HepG2 (cell line): ENCODE measurements around the gene YBX2. TPM values are rescaled to one million over a fixed set of nuclear protein-coding genes. Genes with fewer than 3 reads are reported as not detected.

Experiments
- CEBPG ChIP-seq: IDR thresholded peaks from 2 replicates; pipeline ENCODE4 v1.6.1; 2016
- ELF1 ChIP-seq: sonication (generic); formaldehyde crosslinking; IDR thresholded peaks from 2 replicates; pipeline ENCODE4 v1.4.0; 2020; ENCODE audit warnings: missing genetic modification reagents
- FIP1L1 ChIP-seq: fragments of 200-400 bp; formaldehyde crosslinking; IDR thresholded peaks from 2 replicates; pipeline ENCODE4 v1.6.1; 2018; ENCODE audit warnings: low read depth, mild to moderate bottlenecking, low read length, moderate library complexity, borderline replicate concordance; ENCODE audit not compliant: insufficient read depth
- HES4 ChIP-seq: sonication (generic); formaldehyde crosslinking; IDR thresholded peaks from 2 replicates; pipeline ENCODE4 v1.9.0; 2021; ENCODE audit warnings: mild to moderate bottlenecking, missing genetic modification reagents, borderline replicate concordance
- HINFP ChIP-seq: sonication (generic); formaldehyde crosslinking; IDR thresholded peaks from 2 replicates; pipeline ENCODE4 v1.4.0; 2020; ENCODE audit warnings: low read depth, mild to moderate bottlenecking, missing genetic modification reagents
- KMT2A ChIP-seq: sonication (generic); formaldehyde crosslinking; IDR thresholded peaks from 2 replicates; pipeline ENCODE4 v1.4.0; 2020; ENCODE audit warnings: missing genetic modification reagents
- MEF2D ChIP-seq: sonication (generic); formaldehyde crosslinking; IDR thresholded peaks from 2 replicates; pipeline ENCODE4 v1.5.1; 2020; ENCODE audit warnings: mild to moderate bottlenecking, missing genetic modification reagents
- RBAK ChIP-seq: sonication (generic); formaldehyde crosslinking; IDR thresholded peaks from 2 replicates; pipeline ENCODE4 v1.5.1; 2020; ENCODE audit warnings: mild to moderate bottlenecking, missing genetic modification reagents
- SETDB1 ChIP-seq: sonication (generic); formaldehyde crosslinking; IDR thresholded peaks from 2 replicates; pipeline ENCODE4 v1.5.1; 2020; ENCODE audit warnings: missing genetic modification reagents, mild to moderate bottlenecking, borderline replicate concordance
- SKI ChIP-seq: fragments of 450-650 bp; IDR thresholded peaks from one replicate; pipeline ENCODE4 v1.6.1; 2018; ENCODE audit warnings: mild to moderate bottlenecking; ENCODE audit not compliant: partially characterized antibody
- ZNF12 ChIP-seq: sonication (generic); formaldehyde crosslinking; IDR thresholded peaks from 2 replicates; pipeline ENCODE4 v1.5.0; 2020; ENCODE audit warnings: missing genetic modification reagents
- ZNF549 ChIP-seq: sonication (generic); formaldehyde crosslinking; IDR thresholded peaks from 2 replicates; pipeline ENCODE4 v1.5.0; 2020; ENCODE audit warnings: missing genetic modification reagents
- ZNF572 ChIP-seq: sonication (generic); formaldehyde crosslinking; IDR thresholded peaks from 2 replicates; pipeline ENCODE4 v1.5.1; 2020; ENCODE audit warnings: mild to moderate bottlenecking, missing genetic modification reagents
- polyA plus RNA-seq, 8 experiments: library from polyadenylated mRNA; depleted of rRNA in 3 of 8; stranded (reverse) in 7 of 8; unstranded in 1 of 8; fragments of >200 nt; fragmentation: Illumina TruSeq in 4 of 8; extraction: Trizol in 4 of 8; gene quantifications; 2 replicates each; pipeline versions ENCODE4 v1.2.1 to v1.2.3, GENCODE V29; 2011 to 2016; ENCODE audit warnings: low read depth in 4 of 8, missing spikeins in 1 of 8, mixed read lengths in 1 of 8; ENCODE audit not compliant: insufficient read depth in 1 of 8
- total RNA-seq, 5 experiments: library from RNA; depleted of rRNA; stranded (reverse); fragments of >200 nt; fragmentation: Illumina TruSeq; extraction: Trizol; gene quantifications; 2 replicates each; pipeline ENCODE4 v1.2.3, GENCODE V29; 2016; ENCODE audit warnings: low read depth in 1 of 5
- TF ChIP-seq, protein P1 (sequence below), 2 experiments: sonication (generic) in 1 of 2; formaldehyde crosslinking in 1 of 2; IDR thresholded peaks; 2 replicates each; pipeline versions ENCODE4 v1.6.1 to v1.9.0; 2014 to 2022; ENCODE audit warnings: antibody characterized with exemption in 1 of 2, borderline replicate concordance in 1 of 2, inconsistent platforms in 1 of 2, low read depth in 1 of 2, missing genetic modification reagents in 1 of 2
- TF ChIP-seq, protein P2 (sequence below): sonication (generic); formaldehyde crosslinking; IDR thresholded peaks from 2 replicates; pipeline ENCODE4 v1.8.1; 2022; ENCODE audit warnings: mild to moderate bottlenecking, missing genetic modification reagents
- TF ChIP-seq, protein P3 (sequence below), 2 experiments: fragments of 450-650 bp in 1 of 2; sonication (generic) in 1 of 2; formaldehyde crosslinking; IDR thresholded peaks; 2 replicates each; pipeline versions ENCODE4 v1.5.0 to v1.8.0; 2020 to 2022; ENCODE audit warnings: mild to moderate bottlenecking in 1 of 2, missing genetic modification reagents in 1 of 2
- TF ChIP-seq, protein P4 (sequence below): IDR thresholded peaks from 2 replicates; pipeline ENCODE4 v1.6.1; 2016

The YBX2 gene
- total and polyA plus RNA-seq, 2 of the 13 experiments (the other 11 are each of a cell fraction or from before 2014, with no cell fraction given) = 0.12 to 0.22 TPM

- TF ChIP-seq, protein P1, sequence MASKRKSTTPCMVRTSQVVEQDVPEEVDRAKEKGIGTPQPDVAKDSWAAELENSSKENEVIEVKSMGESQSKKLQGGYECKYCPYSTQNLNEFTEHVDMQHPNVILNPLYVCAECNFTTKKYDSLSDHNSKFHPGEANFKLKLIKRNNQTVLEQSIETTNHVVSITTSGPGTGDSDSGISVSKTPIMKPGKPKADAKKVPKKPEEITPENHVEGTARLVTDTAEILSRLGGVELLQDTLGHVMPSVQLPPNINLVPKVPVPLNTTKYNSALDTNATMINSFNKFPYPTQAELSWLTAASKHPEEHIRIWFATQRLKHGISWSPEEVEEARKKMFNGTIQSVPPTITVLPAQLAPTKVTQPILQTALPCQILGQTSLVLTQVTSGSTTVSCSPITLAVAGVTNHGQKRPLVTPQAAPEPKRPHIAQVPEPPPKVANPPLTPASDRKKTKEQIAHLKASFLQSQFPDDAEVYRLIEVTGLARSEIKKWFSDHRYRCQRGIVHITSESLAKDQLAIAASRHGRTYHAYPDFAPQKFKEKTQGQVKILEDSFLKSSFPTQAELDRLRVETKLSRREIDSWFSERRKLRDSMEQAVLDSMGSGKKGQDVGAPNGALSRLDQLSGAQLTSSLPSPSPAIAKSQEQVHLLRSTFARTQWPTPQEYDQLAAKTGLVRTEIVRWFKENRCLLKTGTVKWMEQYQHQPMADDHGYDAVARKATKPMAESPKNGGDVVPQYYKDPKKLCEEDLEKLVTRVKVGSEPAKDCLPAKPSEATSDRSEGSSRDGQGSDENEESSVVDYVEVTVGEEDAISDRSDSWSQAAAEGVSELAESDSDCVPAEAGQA (IDR thresholded peaks at IDR 0.05; ENCODE audit: low read depth) = no peak
- TF ChIP-seq, protein P1 (CRISPR knock-in tag; IDR thresholded peaks at IDR 0.05; ENCODE audit: borderline replicate concordance) = peak; percentile 23; the same call in 1 of the 2 replicates
- no peak for TF ChIP-seq SETDB1 (CRISPR knock-in tag)
- TF ChIP-seq ZNF549 (CRISPR knock-in tag) = no peak
- TF ChIP-seq HINFP (CRISPR knock-in tag) = peak; percentile 16; the same call in 1 of the 2 replicates
- TF ChIP-seq, protein P2, sequence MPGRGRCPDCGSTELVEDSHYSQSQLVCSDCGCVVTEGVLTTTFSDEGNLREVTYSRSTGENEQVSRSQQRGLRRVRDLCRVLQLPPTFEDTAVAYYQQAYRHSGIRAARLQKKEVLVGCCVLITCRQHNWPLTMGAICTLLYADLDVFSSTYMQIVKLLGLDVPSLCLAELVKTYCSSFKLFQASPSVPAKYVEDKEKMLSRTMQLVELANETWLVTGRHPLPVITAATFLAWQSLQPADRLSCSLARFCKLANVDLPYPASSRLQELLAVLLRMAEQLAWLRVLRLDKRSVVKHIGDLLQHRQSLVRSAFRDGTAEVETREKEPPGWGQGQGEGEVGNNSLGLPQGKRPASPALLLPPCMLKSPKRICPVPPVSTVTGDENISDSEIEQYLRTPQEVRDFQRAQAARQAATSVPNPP (CRISPR knock-in tag) = no peak
- TF ChIP-seq FIP1L1 = no peak
- TF ChIP-seq CEBPG (CRISPR knock-in tag) = no peak
- TF ChIP-seq KMT2A = no peak
- TF ChIP-seq, protein P3, sequence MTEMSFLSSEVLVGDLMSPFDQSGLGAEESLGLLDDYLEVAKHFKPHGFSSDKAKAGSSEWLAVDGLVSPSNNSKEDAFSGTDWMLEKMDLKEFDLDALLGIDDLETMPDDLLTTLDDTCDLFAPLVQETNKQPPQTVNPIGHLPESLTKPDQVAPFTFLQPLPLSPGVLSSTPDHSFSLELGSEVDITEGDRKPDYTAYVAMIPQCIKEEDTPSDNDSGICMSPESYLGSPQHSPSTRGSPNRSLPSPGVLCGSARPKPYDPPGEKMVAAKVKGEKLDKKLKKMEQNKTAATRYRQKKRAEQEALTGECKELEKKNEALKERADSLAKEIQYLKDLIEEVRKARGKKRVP (CRISPR knock-in tag; IDR thresholded peaks at IDR 0.05) = no peak
- TF ChIP-seq ZNF572 = no peak
- no peak for TF ChIP-seq HES4 (CRISPR knock-in tag)
- 0 out of 2 replicates have a peak, but pooled peaks have one; percentile 36 for TF ChIP-seq MEF2D (CRISPR knock-in tag)
- no peak for TF ChIP-seq ZNF12 (CRISPR knock-in tag)
- TF ChIP-seq ELF1 (CRISPR knock-in tag) = 0 out of 2 replicates have a peak, but pooled peaks have one; percentile 27
- no peak for TF ChIP-seq SKI
- TF ChIP-seq RBAK (CRISPR knock-in tag) = no peak
- TF ChIP-seq, protein P4, sequence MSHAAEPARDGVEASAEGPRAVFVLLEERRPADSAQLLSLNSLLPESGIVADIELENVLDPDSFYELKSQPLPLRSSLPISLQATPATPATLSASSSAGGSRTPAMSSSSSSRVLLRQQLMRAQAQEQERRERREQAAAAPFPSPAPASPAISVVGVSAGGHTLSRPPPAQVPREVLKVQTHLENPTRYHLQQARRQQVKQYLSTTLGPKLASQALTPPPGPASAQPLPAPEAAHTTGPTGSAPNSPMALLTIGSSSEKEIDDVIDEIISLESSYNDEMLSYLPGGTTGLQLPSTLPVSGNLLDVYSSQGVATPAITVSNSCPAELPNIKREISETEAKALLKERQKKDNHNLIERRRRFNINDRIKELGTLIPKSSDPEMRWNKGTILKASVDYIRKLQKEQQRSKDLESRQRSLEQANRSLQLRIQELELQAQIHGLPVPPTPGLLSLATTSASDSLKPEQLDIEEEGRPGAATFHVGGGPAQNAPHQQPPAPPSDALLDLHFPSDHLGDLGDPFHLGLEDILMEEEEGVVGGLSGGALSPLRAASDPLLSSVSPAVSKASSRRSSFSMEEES (CRISPR knock-in tag) = no peak; the same call in 1 of the 2 replicates
These were observed 13.5 kb upstream of the YBX2 start (continued) for GRCh38 chr17:7307686-7308624.
